Skin epidermis (tissue), 12 donors: ENCODE measurements around the gene NUDT3.
A peak's percentile ranks its signal among the peaks of the same experiment; 100 is the strongest.
"Not testable (repeated sequence)": the region's sequence is repeated elsewhere in the genome, so short reads cannot be mapped to it uniquely, and the experiment has no call there.

Experiments used
- H3K27ac ChIP-seq, 21 experiments: fragments of 200-600 bp; sonication (generic) in 11 of 21; one replicate each; pipeline ENCODE4 v1.5.0; 2020; ENCODE audit warnings: mild to moderate bottlenecking in 3 of 21, inconsistent platforms in 2 of 21, moderate library complexity in 2 of 21
- H3K4me3 ChIP-seq, 7 experiments: fragments of 200-600 bp; sonication (generic) in 2 of 7; one replicate each; pipeline ENCODE4 v1.5.0; 2020; ENCODE audit warnings: inconsistent platforms in 2 of 7, mild to moderate bottlenecking in 2 of 7, moderate library complexity in 1 of 7

Gene NUDT3

GRCh38 chr6:34329814-34330213 is 62.7 kb downstream of the NUDT3 start:
- not testable (repeated sequence) for H3K4me3 ChIP-seq, H3K27ac ChIP-seq

- H3K27ac ChIP-seq: no peak overlapping the region
Measured at GRCh38 chr6:34328969-34329368, 63.5 kb downstream of the NUDT3 start.

GRCh38 chr6:34327313-34328205 is 64.9 kb downstream of the NUDT3 start:
- H3K27ac ChIP-seq, H3K4me3 ChIP-seq: not testable (repeated sequence)

More at GRCh38 chr6:34328969-34329368, 63.5 kb downstream of the NUDT3 start:
- H3K4me3 ChIP-seq: no peak overlapping the region

- H3K4me3 ChIP-seq: no peak overlapping the region
- peak overlapping the region in 1 of 21 experiments; percentile 50 for H3K27ac ChIP-seq
Measured at GRCh38 chr6:34325633-34326032, 66.8 kb downstream of the NUDT3 start.

- Histone ChIP-seq H3K4me3 (no peak overlapping the region), H3K27ac (peak overlapping the region in 7 of 21 experiments; percentile 3 to 50 (median 31))
Measured at GRCh38 chr6:34324738-34325444, 67.6 kb downstream of the NUDT3 start.

GRCh38 chr6:34324221-34324620 is 68.2 kb downstream of the NUDT3 start:
- H3K27ac ChIP-seq: peak overlapping the region in 1 of 21 experiments; percentile 18
- not testable (repeated sequence) for H3K4me3 ChIP-seq

GRCh38 chr6:34323300-34323699 is 69.2 kb downstream of the NUDT3 start:
- no peak overlapping the region for H3K4me3 ChIP-seq
- H3K27ac ChIP-seq: no peak overlapping the region

GRCh38 chr6:34322732-34323131 is 69.7 kb downstream of the NUDT3 start:
- no peak overlapping the region for H3K27ac ChIP-seq
- no peak overlapping the region for H3K4me3 ChIP-seq

GRCh38 chr6:34321821-34322220 is 70.6 kb downstream of the NUDT3 start:
- H3K27ac ChIP-seq: no peak overlapping the region

GRCh38 chr6:34319471-34319885 is 73.0 kb downstream of the NUDT3 start:
- Histone ChIP-seq H3K4me3 (no peak overlapping the region), H3K27ac (peak overlapping the region in 9 of 21 experiments; percentile 10 to 55 (median 16))

More at GRCh38 chr6:34321821-34322220, 70.6 kb downstream of the NUDT3 start:
- H3K4me3 ChIP-seq: no peak overlapping the region

- Histone ChIP-seq H3K27ac (peak overlapping the region in 8 of 21 experiments; percentile 14 to 64 (median 44)), H3K4me3 (no peak overlapping the region)
Measured at GRCh38 chr6:34318499-34319470, 73.7 kb downstream of the NUDT3 start.

GRCh38 chr6:34317882-34318498 is 74.5 kb downstream of the NUDT3 start:
- H3K4me3 ChIP-seq: no peak overlapping the region
- H3K27ac ChIP-seq: peak overlapping the region in 3 of 21 experiments; percentile 43 to 47 (median 46)

- Histone ChIP-seq H3K4me3 (no peak overlapping the region), H3K27ac (peak overlapping the region in 3 of 21 experiments; percentile 1 to 25 (median 20))
Measured at GRCh38 chr6:34317172-34317477, 75.3 kb downstream of the NUDT3 start.

- H3K27ac ChIP-seq: peak overlapping the region in 3 of 21 experiments; percentile 20 to 36 (median 25)
- no peak overlapping the region for H3K4me3 ChIP-seq
Measured at GRCh38 chr6:34316431-34317171, 75.9 kb downstream of the NUDT3 start.

- Histone ChIP-seq H3K4me3 (no peak overlapping the region), H3K27ac (peak overlapping the region in 4 of 21 experiments; percentile 13 to 37 (median 30))
Measured at GRCh38 chr6:34315780-34316179, 76.7 kb downstream of the NUDT3 start.

- peak overlapping the region in 1 of 21 experiments; percentile 37 for H3K27ac ChIP-seq
- H3K4me3 ChIP-seq: no peak overlapping the region
Measured at GRCh38 chr6:34315256-34315655, 77.2 kb downstream of the NUDT3 start.

- H3K4me3 ChIP-seq: no peak overlapping the region
- H3K27ac ChIP-seq: no peak overlapping the region
Measured at GRCh38 chr6:34312259-34312658, 80.2 kb downstream of the NUDT3 start.

GRCh38 chr6:34310817-34311216 is 81.7 kb downstream of the NUDT3 start:
- no peak overlapping the region for H3K27ac ChIP-seq
- H3K4me3 ChIP-seq: no peak overlapping the region
